GM12864 (cell line): ENCODE data around the gene RUFY3.

Source experiments
- DNase-seq: peaks from one replicate; pipeline ENCODE4 v3.0.0-alpha.2; 2011; ENCODE audit warnings: low read depth
- H3K4me3 ChIP-seq: 2 replicates; pipeline ENCODE4 v1.5.1; 2011; ENCODE audit warnings: mild to moderate bottlenecking, low read depth, low read length, control low read depth
- CTCF ChIP-seq: IDR thresholded peaks from 2 replicates; pipeline ENCODE4 v1.5.1; 2011; ENCODE audit warnings: low read depth, mild to moderate bottlenecking, moderate library complexity, low read length, control low read depth, inconsistent platforms; ENCODE audit errors: missing control alignments

Gene RUFY3

GRCh38 chr4:70841211-70841610 lies 119.4 kb downstream of the RUFY3 start:
- TF ChIP-seq CTCF, result no peak

GRCh38 chr4:70841951-70842350 lies 120.2 kb downstream of the RUFY3 start:
- DNase-seq, result no peak

More at GRCh38 chr4:70841211-70841610, 119.4 kb downstream of the RUFY3 start:
- no peak for DNase-seq
- H3K4me3 ChIP-seq, result no peak overlapping the region

GRCh38 chr4:70842761-70843435 lies 121.1 kb downstream of the RUFY3 start:
- H3K4me3 ChIP-seq, result no peak overlapping the region
- TF ChIP-seq CTCF, result no peak
- DNase-seq, result no peak

More at GRCh38 chr4:70841951-70842350, 120.2 kb downstream of the RUFY3 start:
- no peak for TF ChIP-seq CTCF
- H3K4me3 ChIP-seq, result no peak overlapping the region

- TF ChIP-seq CTCF, result no peak
- no peak overlapping the region for H3K4me3 ChIP-seq
- DNase-seq, result peak; percentile 43
Measured at GRCh38 chr4:70844180-70844579, 122.4 kb downstream of the RUFY3 start.

- no peak for TF ChIP-seq CTCF
- H3K4me3 ChIP-seq, result no peak overlapping the region
- DNase-seq, result no peak
Measured at GRCh38 chr4:70849291-70849690, 127.5 kb downstream of the RUFY3 start.

GRCh38 chr4:70855464-70855863 lies 133.7 kb downstream of the RUFY3 start:
- no peak for DNase-seq
- TF ChIP-seq CTCF, result no peak
- H3K4me3 ChIP-seq, result no peak overlapping the region
